Measurements from ENCODE around the gene CYP4A22. TPM values are rescaled to one million over a fixed set of nuclear protein-coding genes. Genes with fewer than 3 reads are reported as not detected.
"Not testable (repeated sequence)": the region's sequence is repeated elsewhere in the genome, so short reads cannot be mapped to it uniquely, and the experiment has no call there.

The CYP4A22 gene, protein sequence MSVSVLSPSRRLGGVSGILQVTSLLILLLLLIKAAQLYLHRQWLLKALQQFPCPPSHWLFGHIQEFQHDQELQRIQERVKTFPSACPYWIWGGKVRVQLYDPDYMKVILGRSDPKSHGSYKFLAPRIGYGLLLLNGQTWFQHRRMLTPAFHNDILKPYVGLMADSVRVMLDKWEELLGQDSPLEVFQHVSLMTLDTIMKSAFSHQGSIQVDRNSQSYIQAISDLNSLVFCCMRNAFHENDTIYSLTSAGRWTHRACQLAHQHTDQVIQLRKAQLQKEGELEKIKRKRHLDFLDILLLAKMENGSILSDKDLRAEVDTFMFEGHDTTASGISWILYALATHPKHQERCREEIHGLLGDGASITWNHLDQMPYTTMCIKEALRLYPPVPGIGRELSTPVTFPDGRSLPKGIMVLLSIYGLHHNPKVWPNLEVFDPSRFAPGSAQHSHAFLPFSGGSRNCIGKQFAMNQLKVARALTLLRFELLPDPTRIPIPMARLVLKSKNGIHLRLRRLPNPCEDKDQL
- 1 to 10 TPM in 1 of 4 donors, not detected in 3; 1.4 TPM for total RNA-seq
- polyA plus RNA-seq, result not detected

DNA sequence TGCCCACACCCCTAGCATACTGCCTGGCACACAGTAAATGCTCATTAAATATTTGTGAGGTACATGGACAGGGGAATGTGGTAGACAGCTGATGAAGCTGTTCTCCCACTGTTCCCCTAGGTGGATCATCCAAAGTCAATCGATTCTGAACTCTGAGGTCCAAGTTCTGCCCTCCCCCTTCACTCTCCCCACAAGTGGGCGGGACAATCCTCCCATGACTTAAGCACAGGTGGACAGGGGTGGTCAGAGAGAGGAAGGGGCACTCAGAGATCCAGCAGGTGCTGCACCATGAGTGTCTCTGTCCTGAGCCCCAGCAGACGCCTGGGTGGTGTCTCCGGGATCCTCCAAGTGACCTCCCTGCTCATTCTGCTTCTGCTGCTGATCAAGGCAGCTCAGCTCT, at the start of gene CYP4A22:
TSS of gene CYP4A22 (plus strand) at position 244 of the 400 bp plus-strand sequence. CDS start at position 289, 45 bp downstream.
- no peak for DNase-seq
- H3K4me1 ChIP-seq, result no peaks in the 10 kb centered on the region
- no peak within 1 kb of the TSS for H3K27ac ChIP-seq
- H3K36me3 ChIP-seq, result no peaks in the 10 kb centered on the region
- intact Hi-C loops (cut with DNase I), result no loop called here
- TF ChIP-seq EP300 (IDR thresholded peaks at IDR 0.05) (no peak), POLR2A (IDR thresholded peaks at IDR 0.05) (no peak), POLR2AphosphoS5 (IDR thresholded peaks at IDR 0.05) (no peak)
- TF ChIP-seq, protein P1, sequence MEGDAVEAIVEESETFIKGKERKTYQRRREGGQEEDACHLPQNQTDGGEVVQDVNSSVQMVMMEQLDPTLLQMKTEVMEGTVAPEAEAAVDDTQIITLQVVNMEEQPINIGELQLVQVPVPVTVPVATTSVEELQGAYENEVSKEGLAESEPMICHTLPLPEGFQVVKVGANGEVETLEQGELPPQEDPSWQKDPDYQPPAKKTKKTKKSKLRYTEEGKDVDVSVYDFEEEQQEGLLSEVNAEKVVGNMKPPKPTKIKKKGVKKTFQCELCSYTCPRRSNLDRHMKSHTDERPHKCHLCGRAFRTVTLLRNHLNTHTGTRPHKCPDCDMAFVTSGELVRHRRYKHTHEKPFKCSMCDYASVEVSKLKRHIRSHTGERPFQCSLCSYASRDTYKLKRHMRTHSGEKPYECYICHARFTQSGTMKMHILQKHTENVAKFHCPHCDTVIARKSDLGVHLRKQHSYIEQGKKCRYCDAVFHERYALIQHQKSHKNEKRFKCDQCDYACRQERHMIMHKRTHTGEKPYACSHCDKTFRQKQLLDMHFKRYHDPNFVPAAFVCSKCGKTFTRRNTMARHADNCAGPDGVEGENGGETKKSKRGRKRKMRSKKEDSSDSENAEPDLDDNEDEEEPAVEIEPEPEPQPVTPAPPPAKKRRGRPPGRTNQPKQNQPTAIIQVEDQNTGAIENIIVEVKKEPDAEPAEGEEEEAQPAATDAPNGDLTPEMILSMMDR (IDR thresholded peaks at IDR 0.05), result no peak
- H3K4me3 ChIP-seq, result no peak within 1 kb of the TSS
- WGBS, 2 donors, result 85 to 90% methylated on average over 4 of the region's 4 CpGs
- no peaks in the 10 kb centered on the region for H3K9me3 ChIP-seq
- no peaks in the 10 kb centered on the region for H3K27me3 ChIP-seq

DNA sequence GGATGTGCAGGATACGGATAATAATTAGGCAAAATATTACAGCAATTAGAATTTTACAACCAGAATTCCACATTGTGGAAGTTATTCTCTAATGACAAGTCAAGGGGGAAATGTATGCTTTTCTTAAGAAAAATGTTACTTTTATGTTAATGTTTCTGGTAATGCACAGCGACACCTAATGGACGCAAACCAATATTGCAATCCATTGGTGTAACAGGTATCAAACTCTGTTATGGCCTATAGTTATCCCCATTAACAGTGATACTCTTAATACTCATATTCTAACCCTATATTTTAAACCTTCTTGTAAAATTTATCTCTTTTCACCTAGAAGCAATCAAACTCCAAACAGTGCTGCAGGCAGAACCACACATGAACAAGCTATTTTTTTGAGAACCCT, 47.9 kb upstream of the CYP4A22 start:
- H3K4me1 ChIP-seq; H3K36me3 ChIP-seq; intact Hi-C loops (cut with DNase I); H3K27me3 ChIP-seq; DNase-seq; H3K4me3 ChIP-seq; H3K9me3 ChIP-seq; H3K27ac ChIP-seq: not testable (repeated sequence)
- 7 to 11% methylated on average over 3 of the region's 3 CpGs for WGBS, 2 donors
- TF ChIP-seq, protein P1 (IDR thresholded peaks at IDR 0.05), result peak in 2 of 4 experiments; percentile 19 to 45

DNA sequence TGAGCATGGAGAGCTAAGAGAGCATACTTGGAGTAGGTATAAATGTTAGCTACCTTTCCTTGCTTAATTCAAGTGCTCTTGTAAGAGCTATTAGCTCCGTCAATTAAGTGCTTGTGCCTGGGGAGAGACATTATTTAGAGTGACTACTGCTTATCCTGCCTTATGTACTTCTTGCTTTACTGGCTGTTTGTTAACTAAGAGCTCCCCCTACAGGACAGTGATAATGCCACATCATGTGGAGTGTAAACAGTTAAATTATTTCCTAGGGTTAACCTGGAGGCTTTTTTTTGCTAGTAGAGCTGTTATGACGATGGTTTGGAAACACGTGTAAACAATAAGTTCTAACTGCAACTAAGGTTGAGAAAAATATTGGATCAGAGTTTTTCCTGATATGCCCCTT, 45.8 kb upstream of the CYP4A22 start:
- H3K27me3 ChIP-seq; H3K9me3 ChIP-seq; H3K4me3 ChIP-seq; H3K27ac ChIP-seq; DNase-seq; intact Hi-C loops (cut with DNase I); H3K4me1 ChIP-seq; H3K36me3 ChIP-seq: not testable (repeated sequence)
- 23 to 32% methylated on average over 3 of the region's 3 CpGs for WGBS, 2 donors

DNA sequence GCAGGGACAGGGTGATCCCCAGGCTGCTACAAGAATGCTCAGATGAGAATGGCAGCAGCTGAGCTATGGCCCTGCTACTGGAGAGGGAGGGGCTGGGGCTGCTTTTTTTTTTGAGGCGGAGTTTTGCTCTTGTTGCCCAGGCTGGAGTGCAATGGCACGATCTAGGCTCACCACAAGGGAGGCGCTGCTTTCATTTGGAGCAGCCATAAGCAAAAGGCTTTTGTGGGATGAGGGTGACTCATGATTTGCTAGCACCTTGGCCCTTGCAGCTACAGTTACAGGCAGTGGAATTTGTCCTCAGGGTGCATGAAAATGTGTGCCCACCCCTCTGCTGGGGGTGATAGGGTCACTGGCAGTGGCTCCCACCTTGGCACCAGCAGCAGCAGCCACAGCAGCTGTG, 32.4 kb upstream of the CYP4A22 start:
- TF ChIP-seq, protein P1 (IDR thresholded peaks at IDR 0.05), result no peak
- TF ChIP-seq POLR2AphosphoS5 (IDR thresholded peaks at IDR 0.05) (no peak), EP300 (IDR thresholded peaks at IDR 0.05) (no peak), POLR2A (IDR thresholded peaks at IDR 0.05) (no peak)
- intact Hi-C loops (cut with DNase I), result no loop called here
- WGBS, 2 donors, result 93 to 94% methylated on average over 3 of the region's 3 CpGs

DNA sequence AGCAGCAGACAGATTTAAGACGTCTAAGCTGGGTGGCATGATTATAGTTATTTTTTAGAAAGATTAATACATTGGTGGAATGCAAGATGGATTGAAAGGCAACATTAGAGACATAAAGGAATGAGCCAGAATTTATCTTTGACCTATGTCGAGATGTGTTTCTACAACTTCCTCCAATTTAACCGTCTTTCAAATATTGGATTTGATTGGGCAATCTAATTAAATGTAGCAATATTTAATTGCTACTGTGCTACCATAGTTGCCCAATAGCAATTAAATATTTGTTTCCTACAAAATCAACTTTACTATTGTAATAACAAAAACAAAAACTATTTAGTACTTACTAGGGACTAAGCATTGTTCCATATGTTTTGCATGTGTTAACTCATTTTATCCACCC, 30.4 kb upstream of the CYP4A22 start:
- intact Hi-C loops (cut with DNase I), result no loop called here
- Histone ChIP-seq H3K27me3 (no peaks in the 10 kb centered on the region), H3K36me3 (no peaks in the 10 kb centered on the region), H3K4me3 (no peak overlapping the region), H3K4me1 (no peaks in the 10 kb centered on the region), H3K9me3 (peaks cover 0 to 12% (median 4%) of the 10 kb centered on the region in 4 donors), H3K27ac (no peak overlapping the region)
- TF ChIP-seq, protein P1 (IDR thresholded peaks at IDR 0.05), result no peak
- TF ChIP-seq EP300 (IDR thresholded peaks at IDR 0.05) (no peak), POLR2A (IDR thresholded peaks at IDR 0.05) (no peak), POLR2AphosphoS5 (IDR thresholded peaks at IDR 0.05) (no peak)
- WGBS, 2 donors, result 84 to 92% methylated on average over 3 of the region's 3 CpGs
- DNase-seq, result no peak

More for the DNA sequence above, 32.4 kb upstream of the CYP4A22 start:
- Histone ChIP-seq H3K36me3 (no peaks in the 10 kb centered on the region), H3K27ac (no peak overlapping the region), H3K4me1 (no peaks in the 10 kb centered on the region), H3K27me3 (no peaks in the 10 kb centered on the region), H3K4me3 (no peak overlapping the region), H3K9me3 (peaks cover 0 to 12% (median 4%) of the 10 kb centered on the region in 4 donors)
- no peak for DNase-seq

DNA sequence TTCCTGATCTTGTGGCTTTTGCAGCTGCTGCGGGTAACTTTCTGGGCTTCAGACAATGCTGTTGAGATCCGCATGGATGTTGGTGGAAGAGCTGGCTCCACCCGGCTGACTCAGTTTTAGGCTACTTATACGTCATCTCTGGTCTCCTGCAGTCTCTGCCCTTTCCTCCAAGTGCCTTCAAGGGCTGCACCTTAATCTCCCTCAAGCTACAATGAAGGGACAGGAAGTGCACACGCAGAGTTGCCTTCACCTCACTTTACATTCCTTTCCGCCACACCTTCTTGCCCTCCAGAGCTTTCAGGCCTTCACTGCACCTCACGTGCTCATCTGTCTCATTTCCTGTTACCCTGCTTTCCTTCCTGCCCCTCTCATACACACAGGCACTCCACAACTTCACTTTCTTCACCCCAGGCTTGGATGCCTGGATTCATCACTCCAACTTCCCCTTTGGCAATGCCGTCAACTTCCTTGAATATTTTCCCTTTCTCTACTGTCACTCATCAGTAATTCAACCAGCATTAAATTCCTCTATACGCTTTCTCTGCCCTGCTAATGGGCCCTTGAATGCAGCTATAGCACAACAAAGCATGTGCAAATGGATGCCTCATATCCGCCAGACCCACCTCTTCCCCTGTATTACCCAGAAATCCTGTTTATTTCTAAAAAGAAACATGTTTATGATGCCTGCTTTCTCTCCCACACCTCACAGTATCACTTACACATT, 29.2 kb upstream of the CYP4A22 start:
- H3K9me3 ChIP-seq; H3K27me3 ChIP-seq; H3K27ac ChIP-seq; H3K36me3 ChIP-seq; H3K4me3 ChIP-seq; intact Hi-C loops (cut with DNase I); DNase-seq; H3K4me1 ChIP-seq: not testable (repeated sequence)
- whole genome bisulfite sequencing, 2 donors, result 63 to 71% methylated on average over 10 of the region's 10 CpGs

DNA sequence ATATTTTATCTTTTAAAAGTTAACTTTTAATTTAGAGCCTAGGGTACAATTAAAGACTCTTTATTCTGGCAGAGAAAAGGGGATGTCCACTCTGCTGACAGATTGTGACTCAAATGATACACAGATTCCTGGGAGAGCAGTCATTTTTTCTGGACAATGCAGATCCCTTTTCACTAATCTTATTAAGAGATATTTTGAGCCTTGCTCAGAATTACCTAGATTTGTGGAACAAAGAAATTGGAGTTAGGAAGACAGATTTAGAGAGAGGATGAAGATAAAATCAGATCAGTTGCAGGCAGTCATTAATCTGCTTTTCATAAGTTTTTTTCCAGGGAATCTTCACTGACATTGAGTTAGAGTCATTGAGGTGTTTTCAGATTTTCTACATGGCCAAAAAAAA, 27.8 kb upstream of the CYP4A22 start:
- intact Hi-C loops (cut with DNase I); H3K9me3 ChIP-seq; DNase-seq; H3K27ac ChIP-seq; H3K36me3 ChIP-seq; H3K4me1 ChIP-seq; H3K27me3 ChIP-seq; H3K4me3 ChIP-seq: not testable (repeated sequence)

Measured in sigmoid colon (tissue), 7 donors.